DLD1 (cell line): ENCODE measurements around the gene CCSER1.
"Not testable (repeated sequence)": the region's sequence is repeated elsewhere in the genome, so short reads cannot be mapped to it uniquely, and the experiment has no call there.

ENCODE experiments used
- in situ Hi-C: cut with HindIII; loops from 2 replicates; pipeline ENCODE4 v1.10.0; 2017; ENCODE audit warnings: low sequenced_read_pairs

Gene CCSER1

GRCh38 chr4:90889171-90889570, 762.0 kb downstream of the CCSER1 start:
- in situ Hi-C loops, result no loop called here

GRCh38 chr4:90903413-90903812, 776.2 kb downstream of the CCSER1 start:
- in situ Hi-C loops, result not testable (repeated sequence)

GRCh38 chr4:90904021-90904420, 776.8 kb downstream of the CCSER1 start:
- in situ Hi-C loops, result no loop called here

GRCh38 chr4:90906239-90906638, 779.0 kb downstream of the CCSER1 start:
- in situ Hi-C loops, result no loop called here

GRCh38 chr4:90911724-90912434, 784.7 kb downstream of the CCSER1 start:
- in situ Hi-C loops, result not testable (repeated sequence)

GRCh38 chr4:90922174-90922573, 795.0 kb downstream of the CCSER1 start:
- in situ Hi-C loops, result no loop called here

GRCh38 chr4:90926957-90927356, 799.8 kb downstream of the CCSER1 start:
- in situ Hi-C loops, result no loop called here

GRCh38 chr4:90943311-90943710, 816.1 kb downstream of the CCSER1 start:
- in situ Hi-C loops, result no loop called here

GRCh38 chr4:90946945-90947344, 819.8 kb downstream of the CCSER1 start:
- in situ Hi-C loops, result no loop called here

GRCh38 chr4:90950385-90950841, 823.2 kb downstream of the CCSER1 start:
- in situ Hi-C loops, result no loop called here

GRCh38 chr4:90951037-90951436, 823.8 kb downstream of the CCSER1 start:
- in situ Hi-C loops, result no loop called here

GRCh38 chr4:90958256-90958895, 831.2 kb downstream of the CCSER1 start:
- in situ Hi-C loops, result no loop called here

- in situ Hi-C loops, result no loop called here
These were observed 833.2 kb downstream of the CCSER1 start for GRCh38 chr4:90960433-90960832.

GRCh38 chr4:90960840-90961239, 833.6 kb downstream of the CCSER1 start:
- in situ Hi-C loops, result no loop called here

GRCh38 chr4:90970021-90970420, 842.8 kb downstream of the CCSER1 start:
- in situ Hi-C loops, result no loop called here

GRCh38 chr4:90977726-90978125, 850.5 kb downstream of the CCSER1 start:
- in situ Hi-C loops, result no loop called here

GRCh38 chr4:90979556-90979955, 852.4 kb downstream of the CCSER1 start:
- in situ Hi-C loops, result no loop called here

GRCh38 chr4:90982813-90983212, 855.6 kb downstream of the CCSER1 start:
- in situ Hi-C loops, result no loop called here

GRCh38 chr4:90990284-90990683, 863.1 kb downstream of the CCSER1 start:
- in situ Hi-C loops, result no loop called here

- in situ Hi-C loops, result no loop called here
These were observed 865.0 kb downstream of the CCSER1 start for GRCh38 chr4:90992213-90992612.

- in situ Hi-C loops, result no loop called here
These were observed 867.8 kb downstream of the CCSER1 start for GRCh38 chr4:90994851-90995574.

GRCh38 chr4:90995996-90996395, 868.8 kb downstream of the CCSER1 start:
- in situ Hi-C loops, result no loop called here
